ENCODE measurements around the gene USH2A.

- TF ChIP-seq CTCF (IDR thresholded peaks at IDR 0.05) (no peak), POLR2A (IDR thresholded peaks at IDR 0.05; ENCODE audit: low read depth) (no peak), POLR2AphosphoS5 (IDR thresholded peaks at IDR 0.05) (no peak), EP300 (IDR thresholded peaks at IDR 0.05) (no peak)
Measured at GRCh38 chr1:216258856-216259255, 164.4 kb downstream of the USH2A start.
